HUES64 (cell line): Measurements from ENCODE around the gene RUSF1. TPM values are rescaled to one million over a fixed set of nuclear protein-coding genes. Genes with fewer than 3 reads are reported as not detected.
A peak's percentile ranks its signal among the peaks of the same experiment; 100 is the strongest.
"Not testable (repeated sequence)": the region's sequence is repeated elsewhere in the genome, so short reads cannot be mapped to it uniquely, and the experiment has no call there.

ENCODE experiments used
- H3K27ac ChIP-seq: 2 replicates; pipeline ENCODE4 v1.7.0; 2013; ENCODE audit warnings: low read depth, low read length, inconsistent platforms
- H3K27me3 ChIP-seq: 2 replicates; pipeline ENCODE4 v1.6.1; 2013; ENCODE audit warnings: mild to moderate bottlenecking, low read length; ENCODE audit not compliant: insufficient read depth
- H3K36me3 ChIP-seq: 2 replicates; pipeline ENCODE4 v1.6.1; 2013; ENCODE audit warnings: mild to moderate bottlenecking, low read length; ENCODE audit not compliant: insufficient read depth
- H3K4me1 ChIP-seq: 2 replicates; pipeline ENCODE4 v1.6.1; 2013; ENCODE audit warnings: mild to moderate bottlenecking, low read length, moderate library complexity; ENCODE audit not compliant: insufficient read depth
- H3K4me3 ChIP-seq: 2 replicates; pipeline ENCODE4 v1.5.1; 2013; ENCODE audit warnings: mild to moderate bottlenecking, low read length, moderate library complexity
- H3K9ac ChIP-seq: 2 replicates; pipeline ENCODE4 v1.6.1; 2013; ENCODE audit warnings: mild to moderate bottlenecking, low read depth, low read length
- H3K9me3 ChIP-seq: 2 replicates; pipeline ENCODE4 v1.6.1; 2013; ENCODE audit warnings: low read depth, low read length; ENCODE audit not compliant: insufficient read depth
- WGBS: fragments of 150-250, 120-280 bp; methylation state at CpG from one replicate; pipeline ENCODE4 v1.1.7; 2013; ENCODE audit warnings: missing lambda C conversion rate; 5-methylcytosine and 5-hydroxymethylcytosine counted together
- polyA plus RNA-seq, 2 experiments: library from polyadenylated mRNA; stranded (reverse); fragments of 50-300 nt; gene quantifications; one replicate each; pipeline ENCODE4 v1.2.3, GENCODE V29; 2013

RUSF1 gene
- polyA plus RNA-seq (2013, experiment 1 of 2): 23.0 TPM
- 26.8 TPM for polyA plus RNA-seq (2013, experiment 2 of 2)

DNA sequence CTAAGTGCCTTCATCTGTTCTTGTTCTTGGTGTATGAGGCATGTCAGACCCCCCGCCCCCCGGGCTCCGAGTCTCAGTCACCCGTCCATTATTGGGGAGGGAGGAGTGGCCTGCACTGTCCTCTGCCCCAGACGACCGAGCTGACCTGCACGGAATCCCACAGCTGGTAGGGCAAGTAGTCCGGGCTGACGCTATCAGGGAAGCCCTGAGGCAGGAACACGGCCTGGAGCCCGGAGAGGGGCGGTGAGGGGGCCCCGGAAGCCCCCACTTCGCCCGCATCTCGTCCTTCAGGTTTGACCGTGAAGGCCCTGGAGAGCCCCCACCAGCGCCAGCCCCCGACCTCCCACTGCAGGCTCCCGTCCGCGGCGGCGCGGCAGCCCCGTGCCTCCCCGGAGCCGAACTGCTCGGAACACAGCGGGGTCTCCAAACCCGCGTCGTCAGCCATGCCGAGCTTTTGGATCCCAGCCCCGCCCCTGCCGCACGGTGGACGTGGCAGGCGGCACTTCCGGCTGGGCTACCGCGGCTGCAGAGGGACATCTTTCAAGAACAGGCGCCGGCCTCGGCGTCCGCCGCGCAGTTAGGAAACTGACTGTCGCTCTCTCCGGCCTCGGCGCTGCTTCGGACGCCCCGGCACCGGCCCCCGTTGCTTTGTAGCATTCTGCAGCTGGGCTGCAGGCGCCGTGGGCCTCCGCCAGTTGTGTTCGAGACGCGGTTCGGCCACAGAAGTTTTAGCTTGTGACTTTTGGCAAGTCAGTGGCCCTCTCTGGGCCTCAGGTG is at the start of gene RUSF1:
RUSF1 (minus strand) TSS at position 463 of the 777 bp plus-strand sequence; CDS start at position 445, 18 bp downstream.
- 0 out of 2 replicates have a peak, but pooled peaks cover 6% of the 10 kb centered on the region for H3K36me3 ChIP-seq
- H3K9ac ChIP-seq: peak within 1 kb of the TSS; percentile 97
- peak within 1 kb of the TSS; percentile 96 for H3K4me3 ChIP-seq
- peak within 1 kb of the TSS; percentile 88 for H3K27ac ChIP-seq
- no peaks in the 10 kb centered on the region for H3K9me3 ChIP-seq
- WGBS: under 1% methylated on average over 65 of the region's 65 CpGs
- H3K4me1 ChIP-seq: peaks cover 12% of the 10 kb centered on the region
- no peaks in the 10 kb centered on the region for H3K27me3 ChIP-seq

DNA sequence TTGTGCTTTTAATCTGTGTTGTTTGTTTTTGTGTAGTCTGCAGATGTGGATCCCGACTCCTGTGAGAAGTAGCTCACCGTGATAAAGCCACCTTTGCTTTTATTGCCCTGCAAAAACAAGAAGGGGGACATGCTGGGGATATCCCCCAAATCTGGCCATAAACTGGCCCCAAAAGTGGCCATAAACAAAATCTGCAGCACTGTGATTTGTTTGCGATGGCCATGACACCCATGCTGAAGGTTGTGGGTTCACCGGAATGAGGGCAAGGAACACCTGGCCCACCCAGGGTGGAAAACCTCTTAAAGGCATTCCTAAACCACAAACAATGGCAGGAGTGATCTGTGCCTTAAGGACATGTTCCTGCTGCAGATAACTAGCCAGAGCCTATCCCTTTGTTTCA is 34.6 kb upstream of the RUSF1 start:
- peaks cover 4% of the 10 kb centered on the region for H3K27me3 ChIP-seq

DNA sequence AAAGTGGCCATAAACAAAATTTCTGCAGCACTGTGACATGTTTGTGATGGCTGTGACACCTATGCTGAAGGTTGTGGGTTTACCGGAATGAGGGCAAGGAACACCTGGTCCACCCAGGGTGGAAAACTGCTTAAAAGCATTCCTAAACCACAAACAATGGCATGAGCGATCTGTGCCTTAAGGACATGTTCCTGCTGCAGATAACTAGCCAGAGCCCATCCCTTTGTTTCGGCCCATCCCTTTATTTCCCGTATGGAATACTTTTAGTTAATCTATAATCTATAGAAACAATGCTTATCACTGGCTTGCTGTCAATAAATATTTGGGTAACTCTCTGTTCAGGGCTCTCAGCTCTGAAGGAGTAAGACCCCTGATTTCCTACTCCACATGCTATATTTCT is 31.6 kb upstream of the RUSF1 start:
- not testable (repeated sequence) for H3K27ac ChIP-seq, H3K4me3 ChIP-seq, H3K4me1 ChIP-seq, H3K36me3 ChIP-seq, H3K9ac ChIP-seq
- Histone ChIP-seq H3K9me3 (0 out of 2 replicates have a peak, but pooled peaks cover 20% of the 10 kb centered on the region), H3K27me3 (peaks cover 29% of the 10 kb centered on the region)
- WGBS: 88% methylated on average over 1 of the region's 4 CpGs

More for the DNA sequence above, 34.6 kb upstream of the RUSF1 start:
- Histone ChIP-seq H3K4me1 (0 out of 2 replicates have a peak, but pooled peaks cover 3% of the 10 kb centered on the region), H3K36me3 (no peaks in the 10 kb centered on the region), H3K27ac (no peak overlapping the region), H3K4me3 (no peak overlapping the region), H3K9ac (no peak overlapping the region), H3K9me3 (0 out of 2 replicates have a peak, but pooled peaks cover 20% of the 10 kb centered on the region)
- WGBS: 90% methylated on average over 4 of the region's 4 CpGs

DNA sequence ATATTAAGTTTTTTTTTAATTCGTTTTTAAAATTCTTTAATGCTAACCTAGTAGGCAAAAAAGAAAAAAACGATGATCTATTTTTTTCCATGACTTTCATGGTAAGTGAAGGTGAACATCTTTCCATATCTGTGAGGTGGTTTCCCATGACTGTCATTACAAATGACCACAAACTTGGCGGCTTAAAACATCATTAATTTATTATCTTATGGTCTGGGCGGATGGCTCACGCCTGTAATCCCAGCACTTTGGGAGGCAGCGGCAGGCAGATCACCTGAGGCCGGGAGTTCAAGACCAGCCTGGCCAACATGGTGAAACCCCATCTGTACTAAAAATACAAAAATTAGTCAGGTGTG is 30.0 kb upstream of the RUSF1 start:
- H3K9ac ChIP-seq, H3K27ac ChIP-seq, H3K4me1 ChIP-seq, H3K36me3 ChIP-seq: not testable (repeated sequence)
- Histone ChIP-seq H3K9me3 (0 out of 2 replicates have a peak, but pooled peaks cover 12% of the 10 kb centered on the region), H3K4me3 (peak overlapping the region; percentile 57; the same call in 1 of the 2 replicates), H3K27me3 (peaks cover 29% of the 10 kb centered on the region)
- whole genome bisulfite sequencing: over 99% methylated on average over 5 of the region's 7 CpGs

DNA sequence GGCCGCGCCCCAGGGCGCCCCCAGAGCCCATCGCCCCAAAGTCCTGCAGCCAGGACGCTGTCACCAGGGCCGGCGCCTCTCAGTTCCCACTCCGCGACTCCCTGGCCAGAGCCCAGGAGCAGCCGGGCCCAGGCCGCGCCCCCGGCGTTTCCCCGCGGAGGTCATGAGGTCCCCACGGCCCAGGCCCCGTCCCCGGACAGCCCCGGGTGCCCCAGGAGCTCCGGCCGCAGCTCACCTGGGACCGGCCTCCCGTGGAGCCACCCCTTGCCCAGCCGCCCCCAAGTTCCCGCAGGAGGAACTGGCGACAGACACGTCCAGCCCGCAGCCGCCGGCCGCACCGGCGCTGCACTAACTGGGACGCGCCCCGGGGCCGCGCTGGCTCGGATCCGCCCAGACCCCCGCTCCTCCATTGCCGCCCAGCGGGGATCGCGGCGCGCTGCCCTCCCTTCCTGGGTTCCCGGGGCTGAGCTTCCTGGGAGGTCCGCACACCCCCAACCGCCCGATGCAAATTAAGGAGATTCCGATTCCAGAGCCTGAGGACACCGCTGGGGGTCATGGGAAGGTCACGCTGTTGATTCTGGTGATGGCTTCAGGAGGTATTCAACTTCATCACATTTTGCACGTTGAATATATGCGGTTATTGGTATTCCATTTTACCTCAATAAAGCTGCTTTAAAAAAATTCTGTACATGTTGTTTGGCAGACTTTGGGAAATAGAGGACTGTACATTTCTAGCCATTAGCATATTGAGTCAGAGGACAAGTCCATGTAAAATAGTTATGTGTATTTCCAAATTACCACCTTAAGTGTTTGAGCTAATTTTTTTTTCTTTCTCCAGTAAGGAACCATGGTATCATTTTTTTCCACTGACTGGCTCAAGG is 29.4 kb upstream of the RUSF1 start:
- 0 out of 2 replicates have a peak, but pooled peaks cover 8% of the 10 kb centered on the region for H3K9me3 ChIP-seq
- peak overlapping the region; percentile 57 for H3K4me3 ChIP-seq
- WGBS: 6% methylated on average over 55 of the region's 57 CpGs
- peaks cover 29% of the 10 kb centered on the region for H3K27me3 ChIP-seq
- peaks cover 10% of the 10 kb centered on the region; the same call in 1 of the 2 replicates for H3K4me1 ChIP-seq
- H3K36me3 ChIP-seq: no peaks in the 10 kb centered on the region
- peak overlapping the region; percentile 14; the same call in 1 of the 2 replicates for H3K9ac ChIP-seq
- H3K27ac ChIP-seq: no peak overlapping the region

DNA sequence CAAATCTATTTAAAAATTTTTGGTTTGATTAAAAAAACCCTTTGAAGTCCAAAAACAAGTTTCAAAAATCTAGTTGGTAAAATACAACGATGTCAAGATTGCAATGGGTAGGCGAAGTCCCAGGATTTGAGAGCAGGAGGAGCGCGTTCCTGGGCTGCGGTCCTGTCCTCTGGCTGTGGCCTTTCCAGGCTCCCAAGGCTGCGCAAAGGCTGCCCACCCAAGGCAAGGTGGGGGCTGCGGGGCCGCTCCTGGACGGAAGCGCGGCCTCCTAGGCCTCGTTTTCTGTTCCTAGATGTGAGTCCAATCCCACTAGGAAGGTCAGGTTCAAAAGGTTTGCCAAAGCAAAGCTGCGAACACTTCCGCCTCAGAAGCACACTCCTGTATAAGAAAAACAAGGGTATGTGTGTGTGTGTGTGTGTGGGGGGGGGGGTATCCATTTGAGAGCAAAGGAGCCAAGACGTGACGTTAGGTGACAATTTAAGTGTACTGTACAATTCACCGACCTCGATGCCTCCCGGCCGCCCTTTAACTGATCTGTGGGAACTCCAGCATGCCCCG is 28.7 kb upstream of the RUSF1 start:
- H3K27me3 ChIP-seq: peaks cover 29% of the 10 kb centered on the region
- H3K9me3 ChIP-seq: 0 out of 2 replicates have a peak, but pooled peaks cover 8% of the 10 kb centered on the region
- 78% methylated on average over 21 of the region's 21 CpGs for WGBS
- peak overlapping the region; percentile 14; the same call in 1 of the 2 replicates for H3K9ac ChIP-seq
- H3K4me3 ChIP-seq: peak overlapping the region; percentile 57
- peaks cover 10% of the 10 kb centered on the region; the same call in 1 of the 2 replicates for H3K4me1 ChIP-seq
- no peak overlapping the region for H3K27ac ChIP-seq
- H3K36me3 ChIP-seq: no peaks in the 10 kb centered on the region

- H3K4me1 ChIP-seq: peaks cover 10% of the 10 kb centered on the region; the same call in 1 of the 2 replicates
- 0 out of 2 replicates have a peak, but pooled peaks cover 8% of the 10 kb centered on the region for H3K9me3 ChIP-seq
- 85% methylated on average over 9 of the region's 9 CpGs for WGBS
- no peak overlapping the region for H3K27ac ChIP-seq
- H3K36me3 ChIP-seq: no peaks in the 10 kb centered on the region
- H3K4me3 ChIP-seq: no peak overlapping the region
- no peak overlapping the region for H3K9ac ChIP-seq
- peaks cover 34% of the 10 kb centered on the region for H3K27me3 ChIP-seq
Observed at GRCh38 chr16:31535737-31536136, 27.5 kb upstream of the RUSF1 start.

- peaks cover 58% of the 10 kb centered on the region for H3K27me3 ChIP-seq
- H3K4me3 ChIP-seq: no peak overlapping the region
- H3K9me3 ChIP-seq: no peaks in the 10 kb centered on the region
- H3K27ac ChIP-seq: no peak overlapping the region
- H3K4me1 ChIP-seq: peaks cover 19% of the 10 kb centered on the region
- H3K36me3 ChIP-seq: no peaks in the 10 kb centered on the region
- 74% methylated on average over 4 of the region's 4 CpGs for WGBS
- H3K9ac ChIP-seq: no peak overlapping the region
Observed at GRCh38 chr16:31532896-31533295, 24.7 kb upstream of the RUSF1 start.

GRCh38 chr16:31532120-31532519 is 23.9 kb upstream of the RUSF1 start:
- Histone ChIP-seq H3K27ac (no peak overlapping the region), H3K4me1 (peaks cover 22% of the 10 kb centered on the region), H3K9me3 (no peaks in the 10 kb centered on the region), H3K36me3 (no peaks in the 10 kb centered on the region), H3K9ac (no peak overlapping the region), H3K27me3 (peaks cover 56% of the 10 kb centered on the region), H3K4me3 (no peak overlapping the region)
- 90% methylated on average over 2 of the region's 2 CpGs for WGBS

DNA sequence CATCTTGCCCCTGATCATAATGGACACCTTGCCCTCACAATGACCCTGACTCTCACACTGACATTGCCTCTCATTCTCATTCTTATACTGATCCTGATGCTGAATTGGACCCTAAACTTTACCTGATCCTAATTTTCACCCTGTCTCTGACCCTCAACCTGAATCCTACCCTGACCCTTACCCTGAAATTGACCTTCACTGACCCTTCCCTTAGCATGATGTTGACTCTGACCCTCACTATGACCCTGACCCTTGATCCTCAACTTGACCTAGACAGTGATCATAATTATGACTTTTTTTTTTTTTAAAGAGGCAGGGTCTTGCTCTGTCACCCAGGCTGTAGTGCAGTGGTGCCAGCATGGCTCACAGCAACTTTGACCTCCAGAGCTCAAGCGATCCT is 22.9 kb upstream of the RUSF1 start:
- 90% methylated on average over 1 of the region's 1 CpG for WGBS
- Histone ChIP-seq H3K9me3 (no peaks in the 10 kb centered on the region), H3K27me3 (peaks cover 46% of the 10 kb centered on the region), H3K27ac (no peak overlapping the region), H3K36me3 (no peaks in the 10 kb centered on the region), H3K4me1 (peaks cover 17% of the 10 kb centered on the region; the same call in 1 of the 2 replicates), H3K9ac (no peak overlapping the region), H3K4me3 (no peak overlapping the region)
